Measurements from ENCODE around the gene CXorf49B. TPM values are rescaled to one million over a fixed set of nuclear protein-coding genes. Genes with fewer than 3 reads are reported as not detected.
"Not testable (repeated sequence)": the region's sequence is repeated elsewhere in the genome, so short reads cannot be mapped to it uniquely, and the experiment has no call there.

CXorf49B gene
- not detected for total RNA-seq
- not detected for total RNA-seq (2013)

GRCh38 chrX:71763049-71763448, at the start of gene CXorf49B:
Gene CXorf49B, plus strand, starts transcription at chrX:71763349. Its CDS starts 75 bp downstream, at chrX:71763424.
- H3K27ac ChIP-seq (ENCODE audit: low read length); ATAC-seq; H3K36me3 Mint-ChIP-seq; H3K27me3 ChIP-seq (ENCODE audit: control insufficient read depth, insufficient read depth, low read length); H3K4me3 ChIP-seq (ENCODE audit: low read length); H3K27ac Mint-ChIP-seq; H3K9me3 Mint-ChIP-seq; DNase-seq; H3K4me3 Mint-ChIP-seq; H3K4me1 ChIP-seq (ENCODE audit: control insufficient read depth, insufficient read depth, low read length); H3K27me3 Mint-ChIP-seq (ENCODE audit: low read depth in 2 of 2); intact Hi-C loops (cut with micrococcal nuclease); H3K9me3 ChIP-seq (ENCODE audit: control insufficient read depth, insufficient read depth, low read length); H3K4me1 Mint-ChIP-seq; H3K36me3 ChIP-seq (ENCODE audit: control insufficient read depth, insufficient read depth, low read length): not testable (repeated sequence)
- no CpG with 5 or more reads among the region's 34 CpGs for WGBS (ENCODE audit: insufficient coverage)

DNA sequence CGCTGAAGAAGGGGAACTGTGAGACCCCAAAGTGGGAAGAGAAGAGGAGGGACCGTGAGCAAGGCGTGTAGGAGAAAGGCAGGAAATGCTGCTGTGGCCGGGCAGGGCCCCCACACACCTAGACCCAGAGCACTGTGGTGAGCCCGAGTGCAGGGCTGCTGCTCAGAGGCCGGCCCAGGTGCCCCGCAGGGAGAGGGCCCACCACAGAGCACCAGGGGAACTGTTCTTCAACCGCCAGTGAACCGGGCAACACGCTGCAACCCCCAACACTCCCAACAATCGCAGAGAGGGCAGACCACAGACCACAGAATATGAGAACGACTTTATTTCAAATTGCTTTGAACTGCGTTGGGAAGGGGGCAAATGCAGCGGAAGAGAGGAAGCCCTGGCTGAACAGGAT, 49.1 kb upstream of the CXorf49B start:
- not testable (repeated sequence) for DNase-seq
- no CpG with 5 or more reads among the region's 14 CpGs for WGBS (ENCODE audit: insufficient coverage)

GRCh38 chrX:71715551-71715950, 47.6 kb upstream of the CXorf49B start:
- H3K27ac Mint-ChIP-seq; H3K4me3 Mint-ChIP-seq; H3K4me3 ChIP-seq (ENCODE audit: low read length); H3K27ac ChIP-seq (ENCODE audit: low read length); H3K27me3 Mint-ChIP-seq (ENCODE audit: low read depth in 2 of 2); H3K4me1 Mint-ChIP-seq; H3K9me3 Mint-ChIP-seq; ATAC-seq; H3K4me1 ChIP-seq (ENCODE audit: control insufficient read depth, insufficient read depth, low read length); H3K36me3 ChIP-seq (ENCODE audit: control insufficient read depth, insufficient read depth, low read length); H3K9me3 ChIP-seq (ENCODE audit: control insufficient read depth, insufficient read depth, low read length); H3K36me3 Mint-ChIP-seq; H3K27me3 ChIP-seq (ENCODE audit: control insufficient read depth, insufficient read depth, low read length); intact Hi-C loops (cut with micrococcal nuclease); DNase-seq: not testable (repeated sequence)
- no CpG with 5 or more reads among the region's 8 CpGs for WGBS (ENCODE audit: insufficient coverage)

More for the DNA sequence above, 49.1 kb upstream of the CXorf49B start:
- intact Hi-C loops (cut with micrococcal nuclease); H3K9me3 ChIP-seq (ENCODE audit: control insufficient read depth, insufficient read depth, low read length); H3K27ac ChIP-seq (ENCODE audit: low read length); H3K27me3 Mint-ChIP-seq (ENCODE audit: low read depth in 2 of 2); H3K4me3 Mint-ChIP-seq; H3K4me1 Mint-ChIP-seq; H3K36me3 Mint-ChIP-seq; H3K27ac Mint-ChIP-seq; H3K27me3 ChIP-seq (ENCODE audit: control insufficient read depth, insufficient read depth, low read length); ATAC-seq; H3K36me3 ChIP-seq (ENCODE audit: control insufficient read depth, insufficient read depth, low read length); H3K4me1 ChIP-seq (ENCODE audit: control insufficient read depth, insufficient read depth, low read length); H3K4me3 ChIP-seq (ENCODE audit: low read length); H3K9me3 Mint-ChIP-seq: not testable (repeated sequence)

GRCh38 chrX:71716323-71716722, 46.8 kb upstream of the CXorf49B start:
- H3K4me3 Mint-ChIP-seq; H3K27ac ChIP-seq (ENCODE audit: low read length); H3K9me3 ChIP-seq (ENCODE audit: control insufficient read depth, insufficient read depth, low read length); DNase-seq; H3K36me3 ChIP-seq (ENCODE audit: control insufficient read depth, insufficient read depth, low read length); H3K27ac Mint-ChIP-seq; intact Hi-C loops (cut with micrococcal nuclease); H3K4me1 ChIP-seq (ENCODE audit: control insufficient read depth, insufficient read depth, low read length); H3K27me3 Mint-ChIP-seq (ENCODE audit: low read depth in 2 of 2); H3K9me3 Mint-ChIP-seq; H3K4me3 ChIP-seq (ENCODE audit: low read length); ATAC-seq; H3K27me3 ChIP-seq (ENCODE audit: control insufficient read depth, insufficient read depth, low read length); H3K4me1 Mint-ChIP-seq; H3K36me3 Mint-ChIP-seq: not testable (repeated sequence)
- WGBS (ENCODE audit: insufficient coverage): no CpG with 5 or more reads among the region's 12 CpGs

GRCh38 chrX:71718185-71718584, 45.0 kb upstream of the CXorf49B start, which contains the start of gene CXorf49:
Gene CXorf49, minus strand, starts transcription at chrX:71718285. Its CDS starts 134 bp downstream, at chrX:71718151.
- H3K9me3 Mint-ChIP-seq; H3K4me1 ChIP-seq (ENCODE audit: control insufficient read depth, insufficient read depth, low read length); ATAC-seq; H3K4me3 Mint-ChIP-seq; H3K36me3 Mint-ChIP-seq; DNase-seq; H3K27ac Mint-ChIP-seq; H3K9me3 ChIP-seq (ENCODE audit: control insufficient read depth, insufficient read depth, low read length); H3K27ac ChIP-seq (ENCODE audit: low read length); intact Hi-C loops (cut with micrococcal nuclease); H3K27me3 ChIP-seq (ENCODE audit: control insufficient read depth, insufficient read depth, low read length); H3K4me3 ChIP-seq (ENCODE audit: low read length); H3K27me3 Mint-ChIP-seq (ENCODE audit: low read depth in 2 of 2); H3K4me1 Mint-ChIP-seq; H3K36me3 ChIP-seq (ENCODE audit: control insufficient read depth, insufficient read depth, low read length): not testable (repeated sequence)
- no CpG with 5 or more reads among the region's 30 CpGs for WGBS (ENCODE audit: insufficient coverage)

- DNase-seq; H3K9me3 Mint-ChIP-seq; H3K9me3 ChIP-seq (ENCODE audit: control insufficient read depth, insufficient read depth, low read length); H3K27me3 ChIP-seq (ENCODE audit: control insufficient read depth, insufficient read depth, low read length); H3K27ac ChIP-seq (ENCODE audit: low read length); intact Hi-C loops (cut with micrococcal nuclease); H3K36me3 Mint-ChIP-seq; H3K27ac Mint-ChIP-seq; H3K4me3 ChIP-seq (ENCODE audit: low read length); H3K4me1 ChIP-seq (ENCODE audit: control insufficient read depth, insufficient read depth, low read length); H3K4me3 Mint-ChIP-seq; ATAC-seq; H3K27me3 Mint-ChIP-seq (ENCODE audit: low read depth in 2 of 2); H3K36me3 ChIP-seq (ENCODE audit: control insufficient read depth, insufficient read depth, low read length); H3K4me1 Mint-ChIP-seq: not testable (repeated sequence)
- WGBS (ENCODE audit: insufficient coverage): no CpG with 5 or more reads among the region's 30 CpGs
Observed at GRCh38 chrX:71719195-71719594, 44.0 kb upstream of the CXorf49B start.

- intact Hi-C loops (cut with micrococcal nuclease); H3K36me3 Mint-ChIP-seq; H3K9me3 Mint-ChIP-seq; H3K4me3 Mint-ChIP-seq; H3K27ac Mint-ChIP-seq; H3K27me3 ChIP-seq (ENCODE audit: control insufficient read depth, insufficient read depth, low read length); H3K9me3 ChIP-seq (ENCODE audit: control insufficient read depth, insufficient read depth, low read length); H3K4me1 ChIP-seq (ENCODE audit: control insufficient read depth, insufficient read depth, low read length); H3K4me1 Mint-ChIP-seq; H3K27me3 Mint-ChIP-seq (ENCODE audit: low read depth in 2 of 2); H3K27ac ChIP-seq (ENCODE audit: low read length); H3K4me3 ChIP-seq (ENCODE audit: low read length); ATAC-seq; H3K36me3 ChIP-seq (ENCODE audit: control insufficient read depth, insufficient read depth, low read length); DNase-seq: not testable (repeated sequence)
- no CpG with 5 or more reads among the region's 20 CpGs for WGBS (ENCODE audit: insufficient coverage)
Observed at GRCh38 chrX:71720289-71720886, 42.8 kb upstream of the CXorf49B start.

DNA sequence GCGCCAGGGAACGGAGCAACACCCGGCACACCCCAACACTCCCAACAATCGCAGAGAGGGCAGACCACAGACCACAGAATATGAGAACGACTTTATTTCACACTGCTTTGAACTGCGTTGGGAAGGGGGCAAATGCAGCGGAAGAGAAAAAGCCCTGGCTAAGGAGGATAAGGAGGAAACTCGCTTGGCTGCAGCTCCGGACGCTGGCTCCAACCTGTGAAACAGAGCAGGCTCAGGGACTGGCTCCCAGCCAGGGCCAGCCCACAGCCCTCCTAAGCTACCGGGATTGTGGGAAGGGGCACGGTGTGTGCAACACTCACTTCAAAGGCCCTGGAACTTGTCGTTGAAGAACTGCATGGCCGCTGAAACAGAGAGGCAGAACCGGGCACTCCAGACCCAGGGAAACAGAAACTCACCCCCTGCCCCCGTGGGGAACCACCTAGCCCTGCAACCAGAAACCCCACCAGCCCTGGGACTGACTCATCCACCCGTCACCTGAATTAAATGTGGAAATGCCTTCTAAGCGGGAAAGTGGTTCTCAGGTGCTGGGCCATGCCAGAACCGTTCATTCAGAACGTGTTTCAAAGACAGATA, 2.4 kb upstream of the CXorf49B start:
- no CpG with 5 or more reads among the region's 20 CpGs for WGBS (ENCODE audit: insufficient coverage)
- intact Hi-C loops (cut with micrococcal nuclease); H3K27me3 Mint-ChIP-seq (ENCODE audit: low read depth in 2 of 2); H3K4me3 Mint-ChIP-seq; H3K9me3 ChIP-seq (ENCODE audit: control insufficient read depth, insufficient read depth, low read length); H3K36me3 Mint-ChIP-seq; H3K27ac Mint-ChIP-seq; H3K9me3 Mint-ChIP-seq; H3K4me1 ChIP-seq (ENCODE audit: control insufficient read depth, insufficient read depth, low read length); H3K27ac ChIP-seq (ENCODE audit: low read length); ATAC-seq; H3K36me3 ChIP-seq (ENCODE audit: control insufficient read depth, insufficient read depth, low read length); H3K27me3 ChIP-seq (ENCODE audit: control insufficient read depth, insufficient read depth, low read length); DNase-seq; H3K4me3 ChIP-seq (ENCODE audit: low read length); H3K4me1 Mint-ChIP-seq: not testable (repeated sequence)
